Peyer's patch (tissue), 4 donors: ENCODE measurements around the gene GARIN3.

ENCODE experiments used
- CTCF ChIP-seq, 6 experiments: fragments of 450-650 bp in 4 of 6; fragments of 200-600 bp in 2 of 6; sonication (generic) in 1 of 6; IDR thresholded peaks; one replicate each; pipeline ENCODE4 v1.5.1; 2017 to 2019; ENCODE audit warnings: antibody characterized with exemption in 6 of 6, mild to moderate bottlenecking in 3 of 6, moderate library complexity in 1 of 6
- POLR2A ChIP-seq, 2 donors: fragments of 450-650 bp; IDR thresholded peaks; one replicate each; pipeline ENCODE4 v1.5.1; 2017; ENCODE audit warnings: antibody characterized with exemption in 2 of 2, mild to moderate bottlenecking in 2 of 2, moderate library complexity in 2 of 2

DNA sequence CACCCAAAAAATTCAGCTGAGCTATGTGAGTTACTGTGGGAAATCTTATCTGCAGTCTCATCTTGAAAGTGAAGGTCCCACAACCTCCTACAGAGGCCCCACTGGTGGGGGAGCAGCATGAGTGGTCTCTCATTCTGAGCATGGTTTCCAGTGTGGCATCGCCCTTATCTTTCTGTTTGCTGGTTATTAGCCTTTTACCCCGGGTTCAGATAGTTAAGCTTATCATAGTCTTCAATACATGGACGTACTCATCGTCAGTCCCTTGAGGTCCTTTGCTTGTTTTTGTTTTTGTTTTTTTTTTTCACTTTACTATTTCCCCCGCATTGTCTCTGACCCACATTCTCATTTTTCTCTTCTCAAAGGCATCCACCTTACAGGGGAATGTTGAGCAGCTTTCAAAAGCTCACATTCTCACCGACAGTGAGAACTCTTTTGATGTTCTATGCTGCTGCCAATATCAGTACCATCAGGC, 49.5 kb downstream of the GARIN3 start:
- no peak for TF ChIP-seq CTCF (IDR thresholded peaks at IDR 0.05)
- no peak for TF ChIP-seq POLR2A (IDR thresholded peaks at IDR 0.05)
